ENCODE data around the gene CEPT1. TPM values are rescaled to one million over a fixed set of nuclear protein-coding genes. Genes with fewer than 3 reads are reported as not detected.

CEPT1 gene
- total and polyA plus RNA-seq, 2 of the 8 experiments (the other 6 are each of a cell fraction or from before 2014, with no cell fraction given), result 18.5 to 28.6 TPM

- no peaks in the 10 kb centered on the region for H3K27me3 ChIP-seq (replicated peaks in 1 of 4; ENCODE audit: control insufficient read depth in 3 of 4, extremely low read depth in 1 of 4, insufficient read depth in 3 of 4, low read length in 3 of 4)
- no peak overlapping the region for H3K27ac ChIP-seq (ENCODE audit: low read depth, low read length)
- DNase-seq (ENCODE audit: low read depth in 1 of 2, low spot score in 2 of 2) (no peak), FAIRE-seq (no peak)
- H3K36me3 ChIP-seq (ENCODE audit: control insufficient read depth in 2 of 4, insufficient read depth in 4 of 4, low read length in 3 of 4), result peaks cover 0 to 26% (median 7%) of the 10 kb centered on the region in 4 experiments; a peak in 5 of 8 replicates
- no peak overlapping the region for H3K4me3 ChIP-seq (ENCODE audit: extremely low read depth in 1 of 4, insufficient read depth in 2 of 4, low read depth in 3 of 4, low read length in 4 of 4)
- H2AK5ac ChIP-seq (ENCODE audit: low read depth, low read length), result no peak overlapping the region
- H2BK20ac ChIP-seq (ENCODE audit: low read length), result no peak overlapping the region
- no peak overlapping the region for H4K91ac ChIP-seq (replicated peaks; ENCODE audit: insufficient read length, low read length)
- CTCF ChIA-PET (ENCODE audit: partially characterized antibody), result interaction anchor here (1.3 kb wide), 1 partner anchor 15 kb away, joined by 3 read pairs; no protein-coding TSS in a partner anchor
- POLR2A ChIA-PET (ENCODE audit: partially characterized antibody), result no interaction called here
- peaks cover 0 to 6% (median 0%) of the 10 kb centered on the region in 4 experiments; a peak in 2 of 7 replicates for H3K4me1 ChIP-seq (replicated peaks in 1 of 4; ENCODE audit: control insufficient read depth in 3 of 4, insufficient read depth in 4 of 4, low read length in 3 of 4)
- no peak overlapping the region for H3K14ac ChIP-seq (ENCODE audit: insufficient read length)
- no peak overlapping the region for H3K9ac ChIP-seq (replicated peaks in 1 of 4; ENCODE audit: extremely low read depth in 1 of 4, low read depth in 3 of 4, low read length in 3 of 4)
- no peaks in the 10 kb centered on the region for H3K9me3 ChIP-seq (ENCODE audit: insufficient read depth in 2 of 2, low read depth in 1 of 2, low read length in 1 of 2)
- H3K79me1 ChIP-seq (ENCODE audit: low read depth, low read length), result 0 out of 2 replicates have a peak, but pooled peaks cover 3% of the 10 kb centered on the region
- H3K23ac ChIP-seq (ENCODE audit: insufficient read length), result no peak overlapping the region
- no peak overlapping the region for H2AFZ ChIP-seq (ENCODE audit: low read length)
- no peak overlapping the region for H2BK5ac ChIP-seq (ENCODE audit: low read depth, low read length)
- peaks cover 10 to 74% of the 10 kb centered on the region in 2 experiments for H3K79me2 ChIP-seq (ENCODE audit: control insufficient read depth in 1 of 2, insufficient read depth in 2 of 2, low read length in 2 of 2)
- no peak overlapping the region for H3K4ac ChIP-seq (replicated peaks; ENCODE audit: insufficient read length, low read depth, low read length)
- no peaks in the 10 kb centered on the region; the same call in 1 of the 2 replicates for H3K23me2 ChIP-seq (ENCODE audit: low read depth, low read length)
- no peak overlapping the region for H2BK12ac ChIP-seq (ENCODE audit: low read depth, low read length)
- H2BK120ac ChIP-seq (replicated peaks; ENCODE audit: low read depth, low read length), result no peak overlapping the region
- H4K20me1 ChIP-seq (replicated peaks in 1 of 2; ENCODE audit: control insufficient read depth in 1 of 2, insufficient read depth in 2 of 2, low read length in 2 of 2), result peaks cover 0 to 3% of the 10 kb centered on the region in 2 experiments
- no peak overlapping the region for H4K5ac ChIP-seq (ENCODE audit: insufficient read length, low read depth, low read length)
- no peak overlapping the region for H3K18ac ChIP-seq (ENCODE audit: extremely low read depth, low read length)
- H2BK15ac ChIP-seq (ENCODE audit: low read length), result no peak overlapping the region
- H3K4me2 ChIP-seq (ENCODE audit: insufficient read depth in 1 of 2, low read depth in 2 of 2, low read length in 2 of 2), result no peak overlapping the region
- TF ChIP-seq EZH2 (IDR thresholded peaks at IDR 0.05; ENCODE audit: low read depth, low read length, severe bottlenecking), result no peak
- TF ChIP-seq SUZ12 (IDR thresholded peaks at IDR 0.05; ENCODE audit: low read length), result no peak
- no peak for TF ChIP-seq SIN3A (conservative IDR thresholded peaks at IDR 0.05 in 1 of 2, IDR thresholded peaks at IDR 0.05 in 1 of 2; ENCODE audit: low read depth in 1 of 2, low read length in 2 of 2)
- TF ChIP-seq MAX (IDR thresholded peaks at IDR 0.05), result no peak
- no peak for TF ChIP-seq JUN (IDR thresholded peaks at IDR 0.05; ENCODE audit: low read depth, low read length)
- no peak for TF ChIP-seq EP300 (IDR thresholded peaks at IDR 0.05; ENCODE audit: borderline replicate concordance in 1 of 2, low read depth in 2 of 2, low read length in 2 of 2)
- no peak overlapping the region for H4K8ac ChIP-seq (ENCODE audit: extremely low read depth, insufficient read depth, low read length)
- no peak overlapping the region for H3K56ac ChIP-seq (replicated peaks; ENCODE audit: insufficient read length, low read depth, low read length)
Measured at GRCh38 chr1:111145963-111146768, 6.1 kb downstream of the CEPT1 start.
